NCI-H446 treated with DMSO at 0.1 percent for 48 hours (cell line): ENCODE results near the gene MAPK14.
"Not testable (repeated sequence)": the region's sequence is repeated elsewhere in the genome, so short reads cannot be mapped to it uniquely, and the experiment has no call there.

Experiments
- DNase-seq: peaks from one replicate; lab custom pipeline; 2025; lab: John Stamatoyannopoulos, UW

The MAPK14 gene

GRCh38 chr6:36027501-36028087 lies at the start of gene MAPK14:
MAPK14 (plus strand) TSS chr6:36027808; CDS start chr6:36028158, 350 bp downstream.
- DNase-seq: peak; percentile 99

DNA sequence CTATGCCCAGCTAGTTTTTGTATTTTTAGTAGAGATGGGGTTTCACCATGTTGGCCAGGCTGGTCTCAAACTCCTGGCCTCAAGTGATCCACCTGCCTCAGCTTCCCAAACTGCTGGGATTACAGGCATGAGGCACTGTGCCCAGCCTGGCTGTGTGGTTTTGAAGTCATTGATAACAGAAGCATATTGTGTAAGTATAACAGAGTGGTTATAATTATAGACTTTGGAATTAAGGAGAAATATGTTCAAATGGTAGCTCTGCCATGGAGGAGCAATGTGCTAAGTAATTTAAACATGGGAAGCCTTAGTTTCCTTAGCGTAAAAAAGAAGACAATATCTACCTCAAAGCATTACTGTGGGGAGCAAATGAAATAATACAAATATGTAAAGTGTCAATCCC lies 47.5 kb upstream of the MAPK14 start:
- DNase-seq: not testable (repeated sequence)

- no peak for DNase-seq
Observed at GRCh38 chr6:35980991-35981645, 46.5 kb upstream of the MAPK14 start.

DNA sequence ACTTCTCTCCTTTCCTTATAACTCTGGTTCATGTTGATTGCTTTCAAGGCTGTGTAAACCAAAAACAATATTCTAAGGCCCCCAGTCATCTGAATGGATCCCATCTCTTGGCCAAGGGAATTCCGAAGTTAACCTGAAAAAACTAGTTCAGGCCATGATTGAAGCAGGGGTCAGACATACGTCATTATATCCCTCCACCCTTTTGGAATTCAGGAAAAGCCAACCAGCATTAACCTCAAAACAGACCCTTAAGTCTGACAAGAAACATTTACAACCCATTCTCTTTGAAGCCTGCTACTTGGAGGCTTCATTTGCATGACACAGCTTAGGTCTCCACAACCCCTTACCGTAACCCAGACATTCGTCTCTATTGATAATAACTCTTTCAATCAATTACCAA lies 42.9 kb upstream of the MAPK14 start:
- no peak for DNase-seq

DNA sequence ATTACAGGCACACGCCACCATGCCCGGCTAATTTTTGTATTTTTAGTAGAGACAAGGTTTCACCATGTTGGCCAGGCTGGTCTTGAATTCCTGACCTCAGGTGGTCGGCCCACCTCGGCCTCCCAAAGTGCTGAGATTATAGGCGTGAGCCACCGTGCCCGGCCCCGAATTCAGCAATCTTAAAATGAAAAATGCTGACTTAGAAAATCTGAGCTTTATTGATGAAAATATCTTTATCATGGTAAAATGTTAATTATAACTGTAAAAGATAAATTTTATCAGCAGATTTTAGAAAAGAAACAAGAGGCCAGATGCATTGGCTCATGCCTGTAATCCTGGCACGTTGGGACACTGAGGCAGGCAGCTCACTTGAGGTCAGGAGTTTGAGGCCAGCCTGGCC lies 39.6 kb upstream of the MAPK14 start:
- DNase-seq: not testable (repeated sequence)

GRCh38 chr6:35993150-35993549 lies 34.5 kb upstream of the MAPK14 start:
- no peak for DNase-seq

- no peak for DNase-seq
Observed at GRCh38 chr6:36000451-36000850, 27.2 kb upstream of the MAPK14 start.

- DNase-seq: no peak
Observed at GRCh38 chr6:36015666-36016065, 11.9 kb upstream of the MAPK14 start.

GRCh38 chr6:36018339-36018738 lies 9.3 kb upstream of the MAPK14 start:
- no peak for DNase-seq

DNA sequence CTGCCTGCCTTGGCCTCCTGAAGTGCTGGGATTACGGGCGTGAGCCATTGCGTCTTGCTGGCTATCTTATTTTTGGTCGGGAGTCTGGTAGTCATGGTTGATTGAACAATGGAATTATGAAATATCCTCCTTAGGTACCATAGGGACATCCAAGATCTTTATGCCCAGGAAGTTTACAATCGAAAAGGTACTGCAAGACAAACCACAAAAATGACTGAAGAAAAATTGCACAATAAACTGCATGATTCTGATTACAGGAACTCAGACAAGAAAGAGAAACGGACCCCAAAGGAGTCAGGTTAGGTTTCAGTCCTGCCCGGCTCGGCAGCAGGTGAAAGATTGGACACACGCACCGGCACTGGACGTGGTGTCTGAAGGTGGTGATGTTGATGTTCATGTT lies 8.4 kb upstream of the MAPK14 start:
- no peak for DNase-seq

- no peak for DNase-seq
Observed at GRCh38 chr6:36020154-36020553, 7.5 kb upstream of the MAPK14 start.

- DNase-seq: no peak
Observed at GRCh38 chr6:36023996-36024795, 3.4 kb upstream of the MAPK14 start, which contains the start of gene SLC26A8. SLC26A8 (minus strand) TSS chr6:36024641; CDS start chr6:36019707, 4,934 bp downstream.

DNA sequence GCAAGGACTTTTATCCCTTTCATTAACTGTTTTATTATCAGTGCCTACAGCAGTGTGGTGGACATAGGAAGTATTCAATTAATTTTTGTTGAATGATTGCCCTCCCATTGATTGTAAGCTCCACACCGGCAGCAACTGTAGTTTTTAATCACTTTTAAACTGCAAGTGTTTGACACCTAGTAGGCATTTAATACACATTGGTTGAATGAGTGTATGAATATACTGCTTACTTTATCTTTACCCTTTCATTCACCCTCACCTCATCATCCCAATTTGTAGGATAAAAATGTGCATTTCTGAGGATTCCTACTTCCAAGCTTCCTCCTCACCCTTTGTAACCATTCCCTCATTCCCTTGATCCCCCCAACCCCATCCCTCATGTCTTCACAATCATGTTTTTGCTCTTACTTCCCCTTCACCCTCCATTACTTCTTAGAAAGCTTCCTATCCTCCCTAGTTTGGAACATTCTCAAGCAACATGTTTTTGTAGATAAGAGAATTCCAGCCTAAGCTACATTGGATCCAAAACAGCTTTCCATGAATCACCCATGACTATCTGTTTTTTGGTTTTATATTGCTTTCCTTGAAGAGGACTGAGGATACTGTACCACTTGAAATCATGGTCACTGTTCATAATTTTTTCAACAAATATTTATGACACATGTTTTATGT lies 2.2 kb upstream of the MAPK14 start:
- DNase-seq: no peak

- DNase-seq: no peak
Observed at GRCh38 chr6:36025932-36026327, 1.7 kb upstream of the MAPK14 start.

DNA sequence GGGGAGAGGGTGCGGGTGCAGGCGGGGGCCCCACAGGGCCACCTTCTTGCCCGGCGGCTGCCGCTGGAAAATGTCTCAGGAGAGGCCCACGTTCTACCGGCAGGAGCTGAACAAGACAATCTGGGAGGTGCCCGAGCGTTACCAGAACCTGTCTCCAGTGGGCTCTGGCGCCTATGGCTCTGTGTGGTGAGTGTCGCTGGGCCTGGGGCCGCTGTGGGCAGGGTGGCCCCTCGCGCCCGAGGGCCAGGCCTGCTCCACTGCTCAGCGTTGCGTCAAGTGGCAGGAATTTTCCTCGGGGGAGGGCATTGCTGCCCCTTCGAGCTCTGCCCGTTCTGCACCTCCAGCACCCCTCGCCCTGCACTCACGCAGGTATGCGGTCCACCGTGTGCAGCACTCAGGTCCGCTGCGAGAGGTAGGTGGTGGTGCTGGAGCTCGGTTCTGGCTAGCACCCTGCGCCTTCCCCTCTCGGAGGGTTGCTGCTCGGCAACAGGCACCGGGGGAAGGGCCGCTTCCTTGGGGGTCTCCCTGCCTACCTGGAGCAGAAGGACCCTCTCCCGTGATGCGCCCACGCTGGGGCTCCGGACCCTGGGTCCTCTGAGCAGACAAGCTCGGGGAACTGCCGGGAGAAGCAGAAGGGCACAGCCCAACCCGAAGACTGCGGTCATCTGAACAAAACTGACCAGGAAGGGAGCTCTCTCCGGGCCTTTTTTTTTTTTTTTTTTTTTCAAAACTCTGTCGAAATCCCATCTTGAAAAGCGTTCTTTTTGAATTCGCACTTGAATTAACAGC lies 674 bp downstream of the MAPK14 start:
- DNase-seq: no peak

DNA sequence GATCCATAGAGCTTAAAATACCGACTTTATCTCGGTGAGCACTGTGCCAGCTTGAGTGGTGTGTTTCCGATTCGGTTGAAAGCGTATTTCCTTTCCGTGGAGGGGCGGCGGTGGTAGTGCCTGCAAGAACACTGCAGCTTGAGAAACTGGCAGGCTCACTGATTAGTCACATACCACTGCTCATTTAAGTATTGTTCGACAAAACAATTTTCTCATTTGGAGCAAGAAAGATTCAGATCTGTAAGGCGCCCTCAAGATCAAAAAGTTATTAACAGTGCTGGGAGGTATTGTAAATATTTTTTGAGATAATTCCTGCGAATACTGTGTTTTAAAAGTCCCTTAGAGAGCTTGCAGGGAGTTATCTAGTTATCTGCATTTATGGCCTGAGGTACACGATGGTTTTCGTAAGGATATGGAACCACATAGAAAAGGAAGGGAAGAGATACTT lies 1.3 kb downstream of the MAPK14 start:
- peak; percentile 32 for DNase-seq

GRCh38 chr6:36029464-36029863 lies 1.9 kb downstream of the MAPK14 start:
- no peak for DNase-seq

- no peak for DNase-seq
Observed at GRCh38 chr6:36032261-36032660, 4.7 kb downstream of the MAPK14 start.

DNA sequence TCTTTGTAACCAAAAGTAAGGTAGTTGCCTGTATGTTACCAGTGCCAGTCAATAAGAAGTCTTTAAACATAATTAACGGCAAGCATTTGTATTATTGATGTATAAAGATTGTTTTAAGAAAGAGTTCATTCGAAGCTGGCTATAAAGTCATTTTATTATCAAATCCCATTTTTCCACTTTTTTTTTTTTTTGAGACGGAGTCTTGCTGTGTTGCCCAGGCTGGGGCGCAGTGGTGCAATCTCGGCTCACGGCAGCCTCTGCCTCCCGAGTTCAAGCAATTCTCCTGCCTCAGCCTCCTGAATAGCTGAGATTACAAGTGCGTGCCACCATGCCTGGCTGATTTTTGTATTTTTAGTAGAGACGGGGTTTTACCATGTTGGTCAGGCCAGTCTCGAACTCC lies 5.5 kb downstream of the MAPK14 start:
- not testable (repeated sequence) for DNase-seq

DNA sequence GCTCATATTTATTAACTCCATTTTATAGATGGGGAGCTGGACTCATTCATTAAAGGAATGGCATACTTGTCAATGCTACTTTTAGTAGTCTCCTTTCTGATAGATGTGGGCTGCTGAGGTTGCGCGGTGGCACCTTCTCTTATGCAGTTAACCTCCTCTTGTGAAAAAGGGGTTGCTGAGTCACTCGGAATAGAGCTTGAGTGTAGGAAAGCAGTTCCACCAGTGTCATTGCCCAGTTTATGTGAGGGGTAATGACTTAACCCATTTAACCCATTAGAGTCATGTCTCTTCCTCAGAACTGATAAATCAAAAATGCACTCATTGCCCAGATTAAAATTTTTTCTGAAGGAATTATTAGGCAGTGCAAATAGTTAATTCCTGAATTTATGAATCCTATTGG lies 6.3 kb downstream of the MAPK14 start:
- DNase-seq: no peak

GRCh38 chr6:36034441-36034840 lies 6.8 kb downstream of the MAPK14 start:
- no peak for DNase-seq

DNA sequence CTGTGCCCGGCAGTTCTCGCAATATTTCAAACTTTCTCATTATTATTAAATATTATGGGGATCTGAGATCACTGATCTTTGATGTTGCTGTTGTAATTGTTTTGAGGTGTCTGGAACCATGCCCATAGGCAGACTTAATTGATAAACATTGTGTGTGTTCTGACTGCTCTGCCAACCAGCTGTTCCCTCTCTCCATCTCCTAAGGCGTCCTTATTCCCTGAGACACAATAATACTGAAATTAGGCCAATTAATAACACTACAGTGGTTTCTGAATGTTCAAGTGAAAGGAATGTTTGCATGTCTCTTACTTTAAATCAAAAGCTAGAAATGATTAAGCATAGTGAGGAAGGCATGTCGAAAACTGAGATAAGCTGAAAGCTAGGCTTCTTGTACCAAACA lies 7.6 kb downstream of the MAPK14 start:
- DNase-seq: no peak
